ENCODE results near the gene ALG8.
"Not testable (repeated sequence)": the region's sequence is repeated elsewhere in the genome, so short reads cannot be mapped to it uniquely, and the experiment has no call there.

Gene ALG8

DNA sequence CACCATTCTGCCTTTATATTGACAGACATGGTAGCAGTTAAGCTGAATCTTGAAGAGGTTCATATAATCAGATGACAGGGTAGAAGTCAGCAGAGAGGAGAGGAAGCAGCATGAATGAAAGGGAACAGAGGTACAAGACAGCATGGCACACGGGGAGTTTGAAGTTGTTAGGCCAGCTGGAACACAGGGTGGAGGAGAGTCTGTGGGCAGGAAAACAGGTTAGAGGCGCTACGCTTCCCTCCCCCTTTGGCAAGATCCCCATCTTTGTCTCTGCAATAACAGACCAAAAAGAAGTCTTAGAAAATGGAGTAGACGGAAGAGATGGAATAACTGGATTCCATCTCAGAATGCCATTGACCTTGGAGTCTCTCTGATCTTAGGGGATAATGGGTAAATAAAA lies 39.8 kb downstream of the ALG8 start:
- no peak for DNase-seq

DNA sequence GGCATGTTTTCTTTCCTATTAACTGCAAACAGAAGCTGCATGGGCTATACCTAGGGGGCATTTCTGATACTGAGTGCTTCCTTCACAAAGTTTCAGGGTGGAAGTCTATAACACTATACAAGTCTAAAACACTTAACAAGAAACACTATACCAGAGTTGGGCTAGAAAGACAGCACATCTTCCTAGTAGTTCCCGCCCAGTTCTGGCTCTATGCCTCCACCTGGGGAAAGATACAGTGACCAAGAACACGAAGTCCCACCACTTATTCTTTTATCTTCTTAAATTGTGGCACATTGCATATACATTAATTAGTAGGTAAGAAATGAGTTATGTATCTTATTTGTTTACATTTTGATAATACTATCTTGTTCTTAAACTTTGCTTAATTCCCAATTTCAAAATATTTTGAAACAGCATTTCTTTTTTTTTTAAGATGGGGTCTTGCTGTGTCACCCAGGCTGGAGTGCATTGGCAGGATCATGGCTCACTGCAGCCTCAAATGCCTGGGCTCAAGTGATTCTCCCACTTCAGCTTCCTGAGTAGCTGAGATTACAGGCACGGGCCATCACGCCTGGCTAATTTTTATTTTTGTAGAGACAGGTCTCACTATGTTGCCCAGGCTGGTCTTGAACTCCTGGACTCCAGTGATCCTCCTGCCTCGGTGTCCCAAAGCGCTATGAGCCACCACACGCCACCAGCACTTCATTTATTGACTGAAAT lies 41.6 kb downstream of the ALG8 start:
- no peak for DNase-seq

DNA sequence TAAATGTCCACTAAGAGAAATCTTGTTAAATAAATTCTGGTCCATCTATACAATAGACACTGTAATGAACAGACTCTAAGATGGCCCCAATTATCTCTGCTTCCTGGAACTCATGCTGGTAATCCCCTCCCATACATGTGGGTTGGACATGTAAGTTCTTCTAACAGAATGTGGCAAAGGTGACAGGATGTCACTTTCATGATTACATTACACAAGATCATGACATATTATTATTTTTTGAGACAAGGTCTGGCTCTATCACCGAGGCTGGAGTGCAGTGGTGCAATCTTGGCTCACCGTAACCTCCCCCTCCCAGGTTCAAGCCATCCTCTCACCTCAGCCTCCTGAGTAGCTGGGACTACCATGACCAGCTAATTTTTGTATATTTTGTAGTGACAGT lies 45.2 kb downstream of the ALG8 start:
- DNase-seq = peak; percentile 69

DNA sequence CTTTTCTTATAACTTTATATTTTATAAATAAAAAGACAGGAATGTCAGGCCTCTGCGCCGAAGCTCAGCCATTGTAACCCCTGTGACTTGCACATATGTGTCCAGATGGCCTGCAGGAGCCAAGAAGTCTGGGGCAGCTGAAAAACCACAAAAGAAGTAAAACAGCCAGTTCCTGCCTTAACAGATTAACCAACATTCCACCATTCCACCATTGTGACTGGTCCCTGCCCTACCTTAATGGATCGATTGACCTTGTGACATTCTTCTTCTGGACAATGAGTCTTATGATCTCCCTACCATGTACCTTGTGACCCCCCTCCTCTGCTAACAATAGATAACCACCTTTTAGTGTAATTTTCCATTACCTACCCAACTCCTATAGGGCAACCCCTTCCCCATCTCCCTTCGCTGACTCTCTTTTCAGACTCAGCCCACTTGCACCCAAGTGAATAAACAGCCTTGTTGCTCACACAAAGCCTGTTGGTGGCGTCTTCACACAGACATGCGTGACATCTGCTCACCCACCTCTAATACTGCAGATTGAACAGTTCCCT lies 52.8 kb downstream of the ALG8 start:
- not testable (repeated sequence) for DNase-seq

DNA sequence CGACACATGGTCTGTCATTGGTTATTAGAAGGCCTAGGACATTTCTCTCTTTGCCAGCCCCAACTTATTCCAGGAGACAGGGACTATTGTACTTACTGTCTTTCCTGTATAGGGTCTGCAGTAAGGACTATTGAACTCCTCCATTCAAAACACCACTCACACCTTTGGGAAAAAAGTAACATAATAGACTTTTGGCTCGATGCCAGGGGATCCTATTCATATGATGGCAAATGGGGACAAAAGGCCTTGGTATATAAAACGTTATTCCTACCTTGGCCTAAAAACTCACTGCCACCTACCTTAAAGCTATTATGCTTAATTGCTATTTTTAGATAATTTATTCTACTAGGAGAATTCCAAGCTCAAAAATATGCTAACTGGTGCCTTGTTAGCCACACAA lies 53.5 kb downstream of the ALG8 start:
- no peak for DNase-seq

DNA sequence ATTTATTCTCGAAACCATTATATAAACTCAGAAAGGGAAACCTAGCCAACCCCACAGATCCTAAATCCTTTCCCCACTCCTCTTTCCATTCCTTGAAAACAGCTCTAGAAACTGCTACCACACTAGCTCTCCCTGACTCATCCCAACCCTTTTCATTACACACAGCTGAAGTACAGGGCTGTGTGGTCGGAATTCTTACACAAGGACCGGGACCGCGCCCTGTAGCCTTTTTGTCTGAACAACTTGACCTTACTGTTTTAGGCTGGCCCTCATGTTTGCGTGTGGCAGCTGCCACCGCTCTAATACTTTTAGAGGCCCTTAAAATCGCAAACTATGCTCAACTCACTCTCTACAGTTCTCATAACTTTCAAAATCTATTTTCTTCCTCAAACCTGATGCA lies 54.9 kb downstream of the ALG8 start:
- DNase-seq = not testable (repeated sequence)

DNA sequence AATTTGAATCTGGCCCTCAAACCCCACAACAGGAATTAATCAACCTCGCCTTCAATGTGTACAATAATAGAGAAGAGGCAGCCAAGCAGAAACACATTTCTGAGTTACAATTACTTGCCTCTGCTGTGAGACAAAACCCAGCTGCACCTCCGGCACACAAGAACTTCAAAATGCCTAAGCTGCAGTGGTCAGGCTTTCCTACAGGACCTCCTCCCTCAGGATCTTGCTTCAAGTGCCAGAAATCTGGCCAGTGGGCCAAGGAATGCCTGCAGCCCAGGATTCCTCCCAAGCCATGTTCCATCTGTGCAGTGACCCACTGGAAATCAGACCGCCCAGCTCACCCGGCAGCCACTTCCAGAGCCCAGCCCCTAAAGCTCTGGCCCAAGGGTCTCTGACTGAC lies 56.4 kb downstream of the ALG8 start:
- no peak for DNase-seq

DNA sequence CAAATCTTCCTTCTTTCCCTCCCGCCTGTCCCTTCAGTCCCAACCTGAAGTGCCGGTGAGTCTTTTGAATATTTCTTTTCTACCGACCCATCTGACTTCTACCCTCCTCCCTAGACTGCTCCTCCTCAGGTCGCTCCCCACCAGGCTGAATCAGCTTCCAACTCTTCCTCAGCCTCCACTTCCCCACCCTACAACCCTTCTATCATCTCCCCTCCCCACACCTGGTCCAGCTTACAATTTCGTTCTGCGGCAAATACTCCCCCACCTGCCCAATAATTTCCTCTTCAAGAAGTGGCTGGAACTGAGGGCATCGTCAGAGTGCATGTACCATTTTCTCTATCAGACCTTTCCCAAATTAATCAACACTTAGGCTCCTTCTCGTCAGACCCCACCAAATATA lies 57.3 kb downstream of the ALG8 start:
- no peak for DNase-seq

DNA sequence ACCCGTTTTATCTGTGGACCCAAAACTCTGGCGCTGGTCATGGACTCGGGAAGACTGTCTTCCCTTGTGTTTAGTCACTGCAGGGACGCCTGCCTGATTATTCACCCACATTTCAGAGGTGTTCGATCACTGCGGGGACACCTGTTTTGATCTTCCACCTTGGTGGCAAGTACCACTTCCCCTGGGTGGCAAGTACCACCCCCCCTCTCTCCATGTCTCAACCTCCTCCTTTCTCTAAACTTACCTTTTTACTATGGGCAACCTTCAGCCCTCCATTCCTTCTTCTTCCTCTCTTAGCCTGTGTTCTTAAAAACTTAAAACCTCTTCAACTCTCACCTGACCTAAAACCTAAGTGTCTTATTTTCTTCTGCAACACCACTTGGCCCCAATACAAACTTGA lies 57.8 kb downstream of the ALG8 start:
- DNase-seq = no peak

DNA sequence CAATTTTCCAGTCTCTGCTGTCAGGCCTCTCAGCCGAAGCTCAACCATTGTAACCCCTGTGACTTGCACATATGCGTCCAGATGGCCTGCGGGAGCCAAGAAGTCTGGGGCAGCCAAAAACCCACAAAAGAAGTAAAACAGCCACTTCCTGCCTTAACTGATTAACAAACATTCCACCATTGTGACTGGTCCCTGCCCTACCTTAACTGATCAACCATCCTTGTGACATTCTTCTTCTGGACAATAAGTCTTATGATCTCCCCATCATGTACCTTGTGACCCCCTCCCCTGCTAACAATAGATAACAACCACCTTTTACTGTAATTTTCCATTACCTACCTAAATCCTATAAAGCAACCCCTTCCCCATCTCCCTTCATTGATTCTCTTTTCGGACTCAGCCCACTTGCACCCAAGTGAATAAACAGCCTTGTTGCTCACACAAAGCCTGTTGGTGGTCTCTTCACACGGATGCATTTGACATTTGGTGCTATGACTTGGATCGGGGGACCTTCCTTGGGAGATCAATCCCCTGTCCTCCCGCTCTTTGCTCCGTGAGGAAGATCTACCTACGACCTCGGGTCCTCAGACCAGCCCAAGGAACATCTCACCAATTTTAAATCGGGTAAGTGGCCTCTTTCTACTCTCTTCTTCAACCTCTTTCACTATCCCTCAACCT lies 58.5 kb downstream of the ALG8 start:
- DNase-seq = no peak

DNA sequence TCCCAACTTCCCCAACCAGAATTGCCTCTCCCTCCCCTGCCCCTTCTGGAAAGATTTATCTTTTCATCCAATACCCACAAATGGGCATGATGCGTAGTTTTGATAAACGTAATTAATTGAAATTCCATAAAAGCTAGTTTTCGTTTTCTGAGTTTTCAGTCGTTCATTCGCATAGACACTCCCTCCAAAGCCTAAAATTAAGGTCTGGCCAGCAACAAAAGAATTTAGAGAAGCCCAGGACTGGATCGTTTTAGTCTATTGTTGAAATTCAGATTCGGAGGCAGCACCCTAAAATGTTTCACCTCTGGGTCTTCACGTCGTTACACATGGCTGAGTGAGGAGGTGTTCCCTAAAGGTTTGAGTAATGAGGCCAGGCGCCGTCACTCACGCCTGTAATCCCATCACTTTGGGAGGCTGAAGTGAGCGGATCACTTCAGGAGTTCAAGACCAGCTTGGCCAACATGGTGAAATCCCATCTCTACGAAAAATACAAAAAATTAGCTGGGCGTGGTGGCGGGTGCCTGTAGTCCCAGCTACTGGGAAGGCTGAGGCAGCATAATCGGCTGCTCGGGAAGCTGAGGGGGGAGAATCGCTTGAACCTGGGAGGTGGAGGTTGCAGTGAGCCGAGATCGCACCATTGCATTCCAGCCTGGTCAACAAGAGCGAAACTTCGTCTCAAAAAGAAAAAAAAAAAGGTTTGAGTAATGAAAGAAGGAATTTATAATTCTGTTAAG lies 59.2 kb downstream of the ALG8 start:
- no peak for DNase-seq

DNA sequence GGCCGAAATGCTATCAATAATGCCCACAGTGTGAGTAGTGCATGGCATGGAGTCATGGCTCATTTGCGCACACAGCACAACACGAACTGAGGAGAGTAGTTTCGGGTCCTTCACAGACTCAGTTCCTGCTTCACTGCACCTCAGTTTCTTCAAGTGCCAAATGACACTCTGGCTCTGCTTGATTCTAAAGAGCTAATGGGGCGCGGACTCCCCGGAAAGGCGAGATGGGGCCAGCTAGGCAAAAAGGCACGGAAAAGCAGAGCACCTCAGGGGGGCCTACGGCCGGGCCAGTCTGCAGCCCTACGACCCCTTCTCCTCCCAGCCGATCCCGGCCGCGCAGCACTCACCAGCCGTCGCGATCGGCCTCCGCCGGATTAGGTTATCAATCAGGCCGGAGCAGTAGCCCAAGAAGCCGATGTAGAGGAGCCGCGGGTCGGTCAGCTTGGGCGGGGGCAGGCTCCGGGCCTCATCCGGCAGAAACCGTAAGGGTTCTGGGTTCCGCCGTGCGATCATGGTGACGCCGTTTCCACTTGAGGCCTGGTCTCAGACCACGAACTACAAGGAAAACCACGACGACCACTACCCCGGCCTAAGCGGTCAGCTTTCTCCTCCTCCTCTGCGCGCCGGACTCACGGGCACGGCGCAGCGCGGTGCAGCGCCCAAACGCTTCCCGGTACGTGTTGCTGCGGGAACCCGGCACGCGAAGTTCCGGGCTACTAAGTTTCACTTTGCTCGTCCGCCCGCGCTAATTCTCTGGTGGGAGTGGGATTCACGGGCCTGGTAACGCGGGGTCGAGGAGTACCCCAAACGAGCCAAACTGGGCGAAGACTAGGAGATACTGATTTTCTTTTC lies 60.0 kb downstream of the ALG8 start, which contains the start of gene NDUFC2:
TSS of gene NDUFC2 (minus strand) at position 631 of the 852 bp plus-strand sequence. CDS start at position 513, 118 bp downstream.
- peak; percentile 79 for DNase-seq

DNA sequence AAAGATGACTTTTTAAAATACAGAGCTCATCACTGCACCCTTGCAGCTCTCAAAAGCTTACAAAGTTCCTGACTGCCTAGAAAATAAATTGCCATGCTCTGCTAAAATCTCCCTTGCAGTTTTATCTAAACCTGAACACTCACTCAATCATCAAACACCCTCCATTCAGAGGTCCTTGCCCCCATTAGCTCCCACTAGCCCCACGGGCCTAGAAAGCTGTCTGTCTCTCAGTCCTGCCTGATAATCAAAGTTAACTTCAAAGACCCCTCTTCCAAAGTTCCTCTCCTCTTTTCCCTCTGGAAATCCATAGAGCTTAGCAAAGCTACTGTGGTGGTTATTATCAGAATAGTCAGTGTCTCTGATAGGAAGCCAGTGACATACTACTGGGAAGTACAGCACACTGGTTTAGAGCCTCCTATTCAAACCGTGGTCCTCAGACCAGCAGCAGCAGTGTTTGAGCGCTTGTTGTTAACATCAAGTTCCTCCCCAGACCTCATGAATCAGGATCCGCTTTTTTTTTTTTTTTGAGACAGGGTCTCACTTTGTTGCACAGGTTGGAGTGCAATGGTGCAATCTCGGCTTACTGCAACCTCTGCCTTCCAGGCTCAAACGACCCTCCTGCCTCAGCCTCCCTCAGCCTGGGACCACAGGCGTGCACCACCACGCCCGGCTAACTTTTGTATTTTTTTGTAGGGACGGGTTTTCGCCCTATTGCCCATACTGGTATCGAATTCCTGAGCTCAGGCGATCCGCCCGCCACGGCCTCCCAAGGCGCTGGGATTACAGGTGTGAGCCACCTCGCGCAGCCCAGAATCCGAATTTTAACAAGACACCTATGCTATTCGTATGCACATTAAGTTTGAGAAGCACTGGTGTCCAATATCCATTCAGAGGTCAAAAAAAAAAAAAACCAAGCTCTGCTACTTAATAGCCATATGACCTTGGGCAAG lies 60.9 kb downstream of the ALG8 start:
- no peak for DNase-seq

DNA sequence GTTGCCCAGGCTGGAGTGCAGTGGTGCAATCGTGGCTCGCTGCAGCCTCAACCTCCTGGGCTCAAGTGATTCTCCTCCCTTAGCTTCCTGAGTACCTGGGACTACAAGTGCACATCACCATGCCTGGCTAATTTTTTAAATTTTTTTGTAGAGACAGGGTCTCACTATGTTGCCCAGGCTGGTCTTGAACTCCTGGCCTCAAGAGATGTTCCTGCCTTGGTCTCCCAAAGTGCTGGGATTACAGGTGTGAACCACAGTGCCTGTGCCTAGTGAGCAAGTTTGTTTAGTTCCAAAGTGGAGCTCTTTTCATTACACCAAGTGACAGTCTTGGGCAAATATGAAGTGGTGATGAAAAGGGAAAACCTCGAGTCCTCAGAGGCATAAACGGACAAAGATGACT lies 61.8 kb downstream of the ALG8 start:
- DNase-seq = not testable (repeated sequence)

DNA sequence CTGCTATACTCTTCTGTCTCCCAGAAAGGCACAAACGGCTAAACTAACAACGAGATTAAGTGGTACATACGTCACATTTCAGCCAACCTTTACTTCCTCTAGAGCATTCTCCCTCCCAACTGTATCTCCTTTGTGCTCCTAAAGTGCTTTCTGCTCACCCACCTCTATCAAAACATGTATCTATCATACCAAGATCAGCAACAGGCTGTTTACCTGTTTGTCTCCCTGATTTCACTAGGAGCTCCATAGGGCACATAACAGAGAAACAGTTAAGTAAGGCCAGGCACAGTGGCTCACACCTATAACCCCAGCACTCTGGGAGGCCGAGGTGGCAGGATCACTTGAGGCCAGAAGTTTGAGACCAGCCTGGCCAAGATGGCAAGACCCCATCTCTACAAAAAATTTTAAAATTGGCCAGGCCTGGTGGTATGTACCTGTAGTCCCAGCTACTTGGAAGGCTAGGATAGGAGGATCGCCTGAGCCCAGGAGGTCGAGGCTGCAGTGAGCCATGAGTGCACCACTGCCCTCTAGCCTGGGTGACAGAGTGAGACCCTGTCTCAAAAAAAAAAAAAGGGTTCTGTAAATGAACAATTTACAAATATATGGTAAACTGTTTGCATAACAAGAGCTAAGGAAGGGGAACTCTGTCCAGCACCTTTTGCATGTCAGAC lies 62.6 kb downstream of the ALG8 start:
- no peak for DNase-seq

DNA sequence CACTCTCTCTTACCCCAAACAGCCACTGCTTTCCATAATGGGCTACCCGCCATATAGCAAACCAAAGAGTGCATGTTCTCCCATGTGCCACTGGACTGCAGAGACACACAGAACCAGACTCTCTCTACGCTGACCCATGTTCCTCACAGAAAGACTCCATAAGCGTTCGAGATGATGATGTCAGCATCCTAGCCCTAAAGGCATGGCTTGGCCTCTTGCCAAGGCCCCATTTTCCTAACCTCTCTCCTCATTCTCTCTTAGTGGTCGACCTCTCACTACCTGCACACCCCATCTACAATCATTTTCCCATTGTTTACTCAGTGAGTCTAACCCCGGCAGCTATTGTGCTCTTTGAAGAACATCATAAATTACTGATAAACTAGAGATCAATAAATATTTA lies 64.7 kb downstream of the ALG8 start:
- DNase-seq = no peak

DNA sequence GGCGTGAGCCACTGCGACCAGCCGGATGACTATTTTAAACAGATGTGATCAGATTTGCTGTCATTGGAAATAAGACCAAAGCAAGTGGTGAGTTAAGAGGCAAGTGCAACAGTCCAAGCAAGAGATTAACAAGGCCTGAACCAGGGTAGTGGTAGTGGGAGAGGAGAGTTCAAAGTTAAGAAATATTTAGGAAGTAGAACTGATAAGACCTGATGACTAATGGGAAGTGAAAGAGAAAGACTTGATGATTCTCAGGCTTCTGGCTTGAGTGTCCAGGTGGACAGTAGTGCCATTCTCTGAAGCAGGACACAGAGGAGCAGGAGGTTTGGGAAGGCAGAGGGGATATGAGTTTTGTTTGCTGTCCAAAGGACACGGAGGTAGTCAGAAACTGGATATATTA lies 67.0 kb downstream of the ALG8 start:
- DNase-seq = no peak

DNA sequence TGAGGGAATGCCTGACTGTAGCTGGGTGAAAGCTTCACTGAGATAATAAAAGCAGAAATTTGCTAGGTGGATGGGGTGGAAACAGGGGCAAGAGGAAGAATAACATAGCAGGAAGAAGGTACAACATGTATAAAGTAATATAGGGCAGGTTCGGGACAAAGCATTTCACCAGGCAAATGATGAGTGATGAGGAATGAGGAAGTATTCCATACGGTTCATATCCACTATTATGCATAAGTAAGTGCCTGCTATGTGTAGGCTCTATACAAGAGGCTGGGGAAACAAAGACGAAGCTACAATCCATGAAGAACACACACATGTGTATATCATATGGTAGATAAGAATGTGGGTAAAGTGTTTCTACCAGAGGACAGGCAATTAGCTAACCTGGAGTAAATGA lies 67.7 kb downstream of the ALG8 start:
- DNase-seq = no peak

DNA sequence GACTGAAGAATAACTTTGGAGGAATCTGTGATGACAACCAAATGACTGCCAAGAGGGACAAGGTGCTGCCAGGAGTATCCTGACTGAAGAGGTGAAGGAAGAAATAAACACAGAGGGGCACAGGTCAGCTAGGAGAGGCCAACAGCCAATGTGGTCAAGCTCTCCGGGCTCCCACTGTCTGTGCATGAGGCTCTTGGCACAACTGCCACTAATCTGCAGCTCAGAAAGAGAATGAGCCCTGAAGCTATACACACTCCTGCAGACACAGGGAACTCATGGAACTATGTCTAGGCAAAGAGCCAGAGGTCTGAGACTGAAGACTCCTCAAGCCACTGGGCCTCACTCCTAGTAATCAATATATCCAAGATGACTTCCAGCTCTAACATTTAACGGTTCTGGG lies 68.8 kb downstream of the ALG8 start:
- no peak for DNase-seq

DNA sequence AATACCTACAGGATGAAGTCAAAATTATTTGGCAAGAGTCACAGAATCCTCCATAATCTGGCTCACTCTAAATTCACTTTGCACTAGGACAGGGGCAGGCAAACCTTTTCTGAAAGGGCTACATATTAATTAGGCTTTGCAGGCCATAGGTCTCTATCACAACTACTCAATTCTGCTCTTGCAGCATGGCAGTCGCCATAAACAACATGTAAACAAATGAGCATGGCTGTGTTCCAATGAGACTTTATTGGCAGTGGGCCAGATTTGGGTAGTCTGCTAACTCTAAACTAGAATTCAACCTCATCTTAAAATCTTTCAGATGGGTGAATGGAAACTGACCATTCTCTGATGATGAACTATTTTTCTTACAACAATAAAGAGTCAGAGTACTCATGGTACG lies 70.0 kb downstream of the ALG8 start:
- DNase-seq = no peak

DNA sequence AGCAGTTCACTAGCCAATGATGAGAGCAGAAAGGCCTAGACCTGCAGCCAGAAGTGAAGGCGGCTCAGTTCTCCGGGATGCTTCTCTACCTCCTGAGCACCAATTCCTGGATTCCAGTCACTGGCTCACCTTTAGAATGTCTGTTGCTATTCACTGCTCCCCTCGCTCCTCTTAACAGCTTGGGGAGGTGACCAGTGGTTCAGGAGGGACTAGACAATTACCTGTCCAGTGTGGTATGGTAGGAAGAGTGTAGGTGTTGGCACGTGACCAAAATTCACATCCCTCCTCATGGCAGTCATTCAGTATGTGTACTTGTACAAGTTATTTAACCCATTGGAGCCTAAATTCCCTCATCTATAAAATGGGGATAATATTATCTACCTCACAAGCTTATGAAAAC lies 71.7 kb downstream of the ALG8 start:
- no peak for DNase-seq
